Liver (tissue), 9 donors: ENCODE results near the gene GPRC5D. TPM values are rescaled to one million over a fixed set of nuclear protein-coding genes. Genes with fewer than 3 reads are reported as not detected.

ENCODE experiments used
- DNase-seq: peaks from one replicate; pipeline ENCODE4 v3.0.0-alpha.2; 2017; ENCODE audit warnings: low spot score
- H3K27ac ChIP-seq, 2 donors: one replicate each; pipeline ENCODE4 v1.7.0; 2013; ENCODE audit warnings: inconsistent platforms in 2 of 2, low read length in 2 of 2, control low read depth in 1 of 2, low read depth in 1 of 2, mild to moderate bottlenecking in 1 of 2
- H3K27me3 ChIP-seq, 4 donors: one replicate each; pipeline versions ENCODE4 v1.6.1 to v1.7.0; 2013; ENCODE audit warnings: low read length in 3 of 4, inconsistent platforms in 1 of 4, mild to moderate bottlenecking in 1 of 4, moderate library complexity in 1 of 4; ENCODE audit not compliant: control insufficient read depth in 4 of 4, insufficient read depth in 4 of 4
- H3K36me3 ChIP-seq, 4 donors: one replicate each; pipeline versions ENCODE4 v1.6.1 to v1.7.0; 2013; ENCODE audit warnings: low read length in 3 of 4, mild to moderate bottlenecking in 3 of 4, low read depth in 1 of 4, moderate library complexity in 1 of 4; ENCODE audit not compliant: control insufficient read depth in 4 of 4, insufficient read depth in 3 of 4
- H3K4me1 ChIP-seq, 4 donors: one replicate each; pipeline versions ENCODE4 v1.6.1 to v1.7.0; 2013; ENCODE audit warnings: low read length in 3 of 4, mild to moderate bottlenecking in 3 of 4, moderate library complexity in 1 of 4; ENCODE audit not compliant: control insufficient read depth in 4 of 4, insufficient read depth in 4 of 4
- H3K4me3 ChIP-seq, 3 donors: one replicate each; pipeline versions ENCODE4 v1.6.1 to v1.7.0; 2013; ENCODE audit warnings: low read length in 3 of 3, control low read depth in 1 of 3, low read depth in 1 of 3, mild to moderate bottlenecking in 1 of 3
- H3K9ac ChIP-seq, 2 donors: one replicate each; pipeline ENCODE4 v1.7.0; 2013; ENCODE audit warnings: low read length in 2 of 2, mild to moderate bottlenecking in 2 of 2, moderate library complexity in 2 of 2, control low read depth in 1 of 2, low read depth in 1 of 2
- H3K9me3 ChIP-seq, 4 donors: one replicate each; pipeline versions ENCODE4 v1.6.1 to v1.7.0; 2013; ENCODE audit warnings: low read length in 3 of 4; ENCODE audit not compliant: control insufficient read depth in 4 of 4
- ATF3 ChIP-seq: IDR thresholded peaks from 2 replicates; pipeline ENCODE4 v1.6.1; 2016; ENCODE audit warnings: antibody characterized with exemption
- CTCF ChIP-seq: fragments of 150-350 bp; IDR thresholded peaks from 2 replicates; pipeline ENCODE4 v1.5.1; 2017; ENCODE audit warnings: improper control_type of control experiment, low read depth, low read length; ENCODE audit not compliant: missing input control
- RAD21 ChIP-seq, 2 donors: IDR thresholded peaks; 2 replicates each; pipeline ENCODE4 v1.6.1; 2016; ENCODE audit warnings: antibody characterized with exemption in 2 of 2, mild to moderate bottlenecking in 2 of 2
- REST ChIP-seq: IDR thresholded peaks from 2 replicates; pipeline ENCODE4 v1.6.1; 2016; ENCODE audit warnings: antibody characterized with exemption, mild to moderate bottlenecking
- RXRA ChIP-seq, 2 donors: IDR thresholded peaks; 2 replicates each; pipeline ENCODE4 v1.6.1; 2017 to 2018; ENCODE audit warnings: antibody characterized with exemption in 2 of 2, mild to moderate bottlenecking in 1 of 2
- SP1 ChIP-seq: IDR thresholded peaks from 2 replicates; pipeline ENCODE4 v1.6.1; 2018; ENCODE audit warnings: antibody characterized with exemption, mild to moderate bottlenecking
- YY1 ChIP-seq: IDR thresholded peaks from 2 replicates; pipeline ENCODE4 v1.6.1; 2016; ENCODE audit warnings: antibody characterized with exemption, mild to moderate bottlenecking
- WGBS: extraction: QIAGEN DNeasy Blood & Tissue Kit; methylation state at CpG from one replicate; pipeline ENCODE4 v1.1.7; 2013; 5-methylcytosine and 5-hydroxymethylcytosine counted together
- polyA plus RNA-seq, 2 donors: library from polyadenylated mRNA; stranded (reverse) in 1 of 2; unstranded in 1 of 2; fragments of 200-250 nt in 1 of 2; fragments of >200 nt in 1 of 2; fragmentation: Nextera tagmentation in 1 of 2; extraction: Ambion mirVana in 1 of 2; gene quantifications; one replicate each; pipeline versions ENCODE4 v1.2.1 to v1.2.3, GENCODE V29; 2013 to 2015
- total RNA-seq, 2 donors: library from RNA; depleted of rRNA; stranded (reverse); fragments of >200 nt; gene quantifications; one replicate each; pipeline ENCODE4 v1.2.3, GENCODE V29; 2014
- TF ChIP-seq, protein P1 (sequence below): IDR thresholded peaks from 2 replicates; pipeline ENCODE4 v1.6.1; 2016; ENCODE audit warnings: antibody characterized with exemption
- donor health status: healthy.
- donor health status: healthy.
- donor health status: healthy.
- donor health status: healthy.
- donor health status: healthy.

GPRC5D gene
- total and polyA plus RNA-seq, 4 donors = 0.13 to 0.17 TPM; not detected in 2

- Histone ChIP-seq H3K9me3 (no peaks in the 10 kb centered on the region), H3K36me3 (no peaks in the 10 kb centered on the region), H3K4me1 (peaks cover 0 to 6% (median 3%) of the 10 kb centered on the region in 4 donors), H3K27me3 (peaks cover 0 to 2% (median 0%) of the 10 kb centered on the region in 4 donors), H3K4me3 (no peak overlapping the region), H3K27ac (no peak overlapping the region), H3K9ac (no peak overlapping the region)
- DNase-seq = no peak
- 95% methylated on average over 2 of the region's 2 CpGs for WGBS
- TF ChIP-seq, protein P1, sequence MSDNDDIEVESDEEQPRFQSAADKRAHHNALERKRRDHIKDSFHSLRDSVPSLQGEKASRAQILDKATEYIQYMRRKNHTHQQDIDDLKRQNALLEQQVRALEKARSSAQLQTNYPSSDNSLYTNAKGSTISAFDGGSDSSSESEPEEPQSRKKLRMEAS = no peak
- TF ChIP-seq REST = no peak
- TF ChIP-seq RAD21 (IDR thresholded peaks at IDR 0.05) = no peak
Measured at GRCh38 chr12:12917517-12917916, 34.5 kb downstream of the GPRC5D start.

- peaks cover 0 to 6% (median 3%) of the 10 kb centered on the region in 4 donors for H3K4me1 ChIP-seq
Measured at GRCh38 chr12:12916135-12916944, 35.6 kb downstream of the GPRC5D start.

More at GRCh38 chr12:12916135-12916944, 35.6 kb downstream of the GPRC5D start:
- Histone ChIP-seq H3K27ac (no peak overlapping the region), H3K9ac (no peak overlapping the region), H3K36me3 (no peaks in the 10 kb centered on the region), H3K4me3 (no peak overlapping the region), H3K9me3 (no peaks in the 10 kb centered on the region), H3K27me3 (peaks cover 0 to 2% (median 0%) of the 10 kb centered on the region in 4 donors)
- WGBS = 21% methylated on average over 19 of the region's 19 CpGs
- peak; percentile 85 for DNase-seq
- TF ChIP-seq YY1 (peak; percentile 33), SP1 (peak; percentile 26), ATF3 (no peak), RAD21 (IDR thresholded peaks at IDR 0.05) (peak; percentile 100), CTCF (peak; percentile 99), RXRA (IDR thresholded peaks at IDR 0.05) (no peak)
